ENCODE data around the gene RPP30. TPM values are rescaled to one million over a fixed set of nuclear protein-coding genes. Genes with fewer than 3 reads are reported as not detected.

RPP30 gene
- total RNA-seq, 1 donor from 2014 or later, result 31.6 TPM

- Histone ChIP-seq H3K36me3 (peaks cover 6% of the 10 kb centered on the region), H3K27me3 (ENCODE audit: low read depth) (no peaks in the 10 kb centered on the region), H3K27ac (replicated peaks) (peak overlapping the region; percentile 34), H3K4me3 (no peak overlapping the region), H3K4me1 (peaks cover 16% of the 10 kb centered on the region), H3K9me3 (replicated peaks) (no peaks in the 10 kb centered on the region)
- intact Hi-C loops (cut with micrococcal nuclease), result no loop called here
- DNase-seq, result no peak
- no peak for TF ChIP-seq CTCF (IDR thresholded peaks at IDR 0.05; ENCODE audit: borderline replicate concordance)
Observed at GRCh38 chr10:90924552-90924951, 52.8 kb downstream of the RPP30 start.

GRCh38 chr10:90925079-90926029 lies 53.6 kb downstream of the RPP30 start:
- Histone ChIP-seq H3K27me3 (ENCODE audit: low read depth) (no peaks in the 10 kb centered on the region), H3K9me3 (replicated peaks) (no peaks in the 10 kb centered on the region), H3K4me3 (no peak overlapping the region), H3K36me3 (no peaks in the 10 kb centered on the region), H3K27ac (replicated peaks) (peak overlapping the region; percentile 34), H3K4me1 (peaks cover 24% of the 10 kb centered on the region)
- intact Hi-C loops (cut with micrococcal nuclease), result no loop called here
- no peak for TF ChIP-seq CTCF (IDR thresholded peaks at IDR 0.05; ENCODE audit: borderline replicate concordance)
- DNase-seq, result no peak

- Histone ChIP-seq H3K27ac (replicated peaks) (no peak overlapping the region), H3K4me1 (peaks cover 40% of the 10 kb centered on the region), H3K4me3 (no peak overlapping the region), H3K36me3 (no peaks in the 10 kb centered on the region), H3K9me3 (replicated peaks) (no peaks in the 10 kb centered on the region), H3K27me3 (ENCODE audit: low read depth) (no peaks in the 10 kb centered on the region)
- intact Hi-C loops (cut with micrococcal nuclease), result no loop called here
- no peak for TF ChIP-seq CTCF (IDR thresholded peaks at IDR 0.05; ENCODE audit: borderline replicate concordance)
- DNase-seq, result no peak
Observed at GRCh38 chr10:90927293-90927692, 55.5 kb downstream of the RPP30 start.

- intact Hi-C loops (cut with micrococcal nuclease), result no loop called here
- H3K4me1 ChIP-seq, result peaks cover 40% of the 10 kb centered on the region
- no peak for DNase-seq
- peak overlapping the region; percentile 93 for H3K27ac ChIP-seq (replicated peaks)
- no peaks in the 10 kb centered on the region for H3K27me3 ChIP-seq (ENCODE audit: low read depth)
- H3K36me3 ChIP-seq, result no peaks in the 10 kb centered on the region
- TF ChIP-seq CTCF (IDR thresholded peaks at IDR 0.05; ENCODE audit: borderline replicate concordance), result no peak
- no peak overlapping the region for H3K4me3 ChIP-seq
- H3K9me3 ChIP-seq (replicated peaks), result no peaks in the 10 kb centered on the region
Observed at GRCh38 chr10:90929179-90929578, 57.4 kb downstream of the RPP30 start.

GRCh38 chr10:90930070-90930837 lies 58.5 kb downstream of the RPP30 start:
- H3K9me3 ChIP-seq (replicated peaks), result no peaks in the 10 kb centered on the region
- H3K4me1 ChIP-seq, result peaks cover 37% of the 10 kb centered on the region
- DNase-seq, result peak; percentile 24
- H3K27me3 ChIP-seq (ENCODE audit: low read depth), result no peaks in the 10 kb centered on the region
- H3K4me3 ChIP-seq, result peak overlapping the region; percentile 24
- H3K36me3 ChIP-seq, result no peaks in the 10 kb centered on the region
- H3K27ac ChIP-seq (replicated peaks), result peak overlapping the region; percentile 93
- no peak for TF ChIP-seq CTCF (IDR thresholded peaks at IDR 0.05; ENCODE audit: borderline replicate concordance)
- intact Hi-C loops (cut with micrococcal nuclease), result no loop called here
